Breast epithelium (tissue), 4 donors: ENCODE data around the gene GPBAR1. TPM values are rescaled to one million over a fixed set of nuclear protein-coding genes. Genes with fewer than 3 reads are reported as not detected.

Experiments used
- DNase-seq, 2 donors: peaks; one replicate each; pipeline ENCODE4 v3.0.0-alpha.2; 2019; ENCODE audit warnings: low spot score in 2 of 2
- H3K27ac ChIP-seq, 2 donors: fragments of 200-600 bp; sonication (generic) in 1 of 2; one replicate each; pipeline ENCODE4 v1.5.1; 2016 to 2019; ENCODE audit warnings: mild to moderate bottlenecking in 1 of 2
- H3K27me3 ChIP-seq, 2 donors: fragments of 200-600 bp; sonication (generic) in 1 of 2; one replicate each; pipeline versions ENCODE4 v1.5.1 to v1.6.0; 2017 to 2019; ENCODE audit warnings: control low read depth in 1 of 2, mild to moderate bottlenecking in 1 of 2
- H3K36me3 ChIP-seq: fragments of 200-600 bp; one replicate; pipeline ENCODE4 v1.5.1; 2019
- H3K4me1 ChIP-seq, 2 donors: fragments of 200-600 bp; sonication (generic); one replicate each; pipeline ENCODE4 v1.5.1; 2016 to 2019; ENCODE audit warnings: control low read depth in 1 of 2
- H3K4me3 ChIP-seq, 3 donors: fragments of 200-600 bp; sonication (generic); 1 replicate in 2 of 3; 2 replicates in 1 of 3; pipeline ENCODE4 v1.5.1; 2016 to 2019; ENCODE audit warnings: mild to moderate bottlenecking in 3 of 3, moderate library complexity in 2 of 3
- H3K9me3 ChIP-seq, 2 donors: fragments of 200-600 bp; sonication (generic) in 1 of 2; one replicate each; pipeline ENCODE4 v1.5.1; 2016 to 2019; ENCODE audit warnings: control low read depth in 1 of 2
- POLR2A ChIP-seq: fragments of 450-650 bp; IDR thresholded peaks from one replicate; pipeline ENCODE4 v1.6.1; 2016; ENCODE audit warnings: antibody characterized with exemption, mild to moderate bottlenecking, moderate library complexity
- POLR2AphosphoS5 ChIP-seq, 3 donors: sonication (generic); formaldehyde crosslinking; IDR thresholded peaks; one replicate each; pipeline ENCODE4 v1.6.1; 2017; ENCODE audit warnings: antibody characterized with exemption in 3 of 3
- intact Hi-C: fragments of 100-400 bp; cut with DNase I; formaldehyde crosslinking; loops from one replicate; pipeline ENCODE4 v1.15.1; 2023; ENCODE audit warnings: low total_unique reads
- total RNA-seq, 3 donors: library from RNA; depleted of rRNA; stranded (reverse); fragments of >200 nt; gene quantifications; one replicate each; pipeline ENCODE4 v1.1.0, GENCODE V29; 2016
- TF ChIP-seq, protein P1 (sequence below), 3 donors: fragments of 450-650 bp; IDR thresholded peaks; one replicate each; pipeline ENCODE4 v1.5.1; 2016 to 2017; ENCODE audit warnings: antibody characterized with exemption in 3 of 3, mild to moderate bottlenecking in 3 of 3, moderate library complexity in 3 of 3

Gene GPBAR1
- total RNA-seq, 3 donors from 2014 or later: 5.2 to 22.2 (median 8.5) TPM

GRCh38 chr2:218266316-218266979, 5.6 kb downstream of the GPBAR1 start:
- intact Hi-C loops: no loop called here
- no peak for DNase-seq

GRCh38 chr2:218267259-218267658, 6.4 kb downstream of the GPBAR1 start:
- no peak for TF ChIP-seq POLR2AphosphoS5 (IDR thresholded peaks at IDR 0.05)
- TF ChIP-seq POLR2A: no peak
- TF ChIP-seq, protein P1, sequence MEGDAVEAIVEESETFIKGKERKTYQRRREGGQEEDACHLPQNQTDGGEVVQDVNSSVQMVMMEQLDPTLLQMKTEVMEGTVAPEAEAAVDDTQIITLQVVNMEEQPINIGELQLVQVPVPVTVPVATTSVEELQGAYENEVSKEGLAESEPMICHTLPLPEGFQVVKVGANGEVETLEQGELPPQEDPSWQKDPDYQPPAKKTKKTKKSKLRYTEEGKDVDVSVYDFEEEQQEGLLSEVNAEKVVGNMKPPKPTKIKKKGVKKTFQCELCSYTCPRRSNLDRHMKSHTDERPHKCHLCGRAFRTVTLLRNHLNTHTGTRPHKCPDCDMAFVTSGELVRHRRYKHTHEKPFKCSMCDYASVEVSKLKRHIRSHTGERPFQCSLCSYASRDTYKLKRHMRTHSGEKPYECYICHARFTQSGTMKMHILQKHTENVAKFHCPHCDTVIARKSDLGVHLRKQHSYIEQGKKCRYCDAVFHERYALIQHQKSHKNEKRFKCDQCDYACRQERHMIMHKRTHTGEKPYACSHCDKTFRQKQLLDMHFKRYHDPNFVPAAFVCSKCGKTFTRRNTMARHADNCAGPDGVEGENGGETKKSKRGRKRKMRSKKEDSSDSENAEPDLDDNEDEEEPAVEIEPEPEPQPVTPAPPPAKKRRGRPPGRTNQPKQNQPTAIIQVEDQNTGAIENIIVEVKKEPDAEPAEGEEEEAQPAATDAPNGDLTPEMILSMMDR (IDR thresholded peaks at IDR 0.05): no peak
- Histone ChIP-seq H3K4me1 (peaks cover 5 to 14% of the 10 kb centered on the region in 2 donors), H3K4me3 (no peak overlapping the region), H3K27me3 (no peaks in the 10 kb centered on the region), H3K9me3 (no peaks in the 10 kb centered on the region), H3K27ac (no peak overlapping the region), H3K36me3 (peaks cover 13% of the 10 kb centered on the region)
- intact Hi-C loops: no loop called here
- DNase-seq: no peak

More at GRCh38 chr2:218266316-218266979, 5.6 kb downstream of the GPBAR1 start:
- H3K9me3 ChIP-seq: no peaks in the 10 kb centered on the region
- TF ChIP-seq POLR2AphosphoS5 (IDR thresholded peaks at IDR 0.05) (no peak), POLR2A (no peak)
- TF ChIP-seq, protein P1 (IDR thresholded peaks at IDR 0.05): no peak
- H3K4me1 ChIP-seq: peaks cover 3 to 9% of the 10 kb centered on the region in 2 donors
- H3K27me3 ChIP-seq: no peaks in the 10 kb centered on the region
- no peak overlapping the region for H3K4me3 ChIP-seq
- H3K27ac ChIP-seq: no peak overlapping the region
- peaks cover 13% of the 10 kb centered on the region for H3K36me3 ChIP-seq

GRCh38 chr2:218269900-218270720, 9.3 kb downstream of the GPBAR1 start, which contains the start of the genes AAMP and PNKD:
Gene AAMP (minus strand): TSS chr2:218270137. CDS start chr2:218270086, 51 bp downstream.
Gene PNKD (plus strand): TSS chr2:218270519. CDS start chr2:218270536, 17 bp downstream.
- Histone ChIP-seq H3K4me1 (peaks cover 8 to 19% of the 10 kb centered on the region in 2 donors), H3K36me3 (peaks cover 20% of the 10 kb centered on the region), H3K27ac (peak within 1 kb of the TSS; percentile 86 to 89), H3K27me3 (no peaks in the 10 kb centered on the region), H3K9me3 (no peaks in the 10 kb centered on the region), H3K4me3 (peak within 1 kb of the TSS; percentile 76 to 90 (median 87))
- peak; percentile 100 for DNase-seq
- TF ChIP-seq, protein P1 (IDR thresholded peaks at IDR 0.05): peak; percentile 14 to 19 (median 17)
- TF ChIP-seq POLR2AphosphoS5 (IDR thresholded peaks at IDR 0.05): peak in 2 of 3 donors; percentile 81 to 84
- TF ChIP-seq POLR2A: peak; percentile 74
- intact Hi-C loops: loop anchor here (2.0 kb wide), 1 partner anchor 133 kb away; no protein-coding TSS in a partner anchor

DNA sequence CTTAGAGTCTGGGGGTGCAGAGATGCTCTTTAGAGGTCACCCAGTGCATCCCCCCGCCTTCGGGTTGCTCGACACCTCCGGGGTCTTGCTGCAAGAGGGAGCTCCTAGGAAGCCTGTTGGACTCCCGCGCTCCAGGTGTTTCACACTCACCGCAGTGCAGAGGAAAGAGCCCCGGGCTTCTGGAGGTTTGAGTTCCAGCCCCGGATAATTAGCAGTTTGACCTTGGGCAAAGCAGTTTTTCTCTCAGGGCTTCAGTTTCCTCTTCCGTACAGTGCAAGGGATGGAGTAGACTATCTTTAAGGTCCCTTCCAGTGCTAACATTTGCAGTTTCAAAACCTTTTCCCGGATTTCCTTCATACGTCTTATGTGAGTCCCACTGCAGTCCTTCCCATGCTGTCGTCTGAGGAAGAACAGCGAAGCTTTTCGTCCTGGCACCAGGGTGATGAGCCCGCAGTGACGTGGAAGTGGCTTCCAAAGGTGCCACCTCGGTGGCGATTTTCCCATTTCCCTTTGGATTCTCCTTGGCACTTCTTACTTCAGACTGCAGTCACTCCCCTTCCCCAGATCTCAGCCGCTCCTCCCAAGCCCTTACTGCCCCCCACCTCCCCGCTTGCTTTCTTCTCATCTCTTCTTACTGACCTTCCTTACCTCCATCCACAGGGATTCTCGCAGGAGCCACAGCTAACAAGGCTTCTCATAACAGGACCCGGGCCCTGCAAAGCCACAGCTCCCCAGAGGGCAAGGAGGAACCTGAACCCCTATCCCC, 10.1 kb downstream of the GPBAR1 start:
- Histone ChIP-seq H3K9me3 (no peaks in the 10 kb centered on the region), H3K27ac (peak overlapping the region; percentile 56 to 80), H3K4me3 (peak overlapping the region; percentile 76 to 90 (median 87)), H3K27me3 (no peaks in the 10 kb centered on the region), H3K4me1 (peaks cover 8 to 19% of the 10 kb centered on the region in 2 donors), H3K36me3 (peaks cover 20% of the 10 kb centered on the region)
- no peak for TF ChIP-seq POLR2A
- TF ChIP-seq, protein P1 (IDR thresholded peaks at IDR 0.05): no peak
- TF ChIP-seq POLR2AphosphoS5 (IDR thresholded peaks at IDR 0.05): no peak
- intact Hi-C loops: no loop called here
- no peak for DNase-seq
